ENCODE results near the gene TCF4. TPM values are rescaled to one million over a fixed set of nuclear protein-coding genes. Genes with fewer than 3 reads are reported as not detected.

Gene TCF4
- total RNA-seq, 1 experiment from 2014 or later, result 0.42 TPM

- no peaks in the 10 kb centered on the region for H3K36me3 ChIP-seq (ENCODE audit: control insufficient read depth in 1 of 2, insufficient read depth in 2 of 2, low read length in 2 of 2)
- CTCF ChIA-PET, result no interaction called here
- POLR2A ChIA-PET, result no interaction called here
- no peak overlapping the region for H3K27ac ChIP-seq (ENCODE audit: low read depth, low read length)
- H2AFZ ChIP-seq (ENCODE audit: low read depth, low read length, poor library complexity, severe bottlenecking), result no peak overlapping the region
- H3K4me1 ChIP-seq (ENCODE audit: control insufficient read depth in 1 of 2, insufficient read depth in 2 of 2, low read length in 2 of 2), result no peaks in the 10 kb centered on the region
- no peak for ATAC-seq
- no peak overlapping the region for H3K4me2 ChIP-seq (ENCODE audit: low read length)
- no peaks in the 10 kb centered on the region for H3K9me3 ChIP-seq (ENCODE audit: control insufficient read depth in 1 of 2, insufficient read depth in 1 of 2, low read depth in 1 of 2, low read length in 2 of 2)
- H4K20me1 ChIP-seq (ENCODE audit: insufficient read depth), result no peaks in the 10 kb centered on the region
- no peak for DNase-seq (ENCODE audit: low read depth, low spot score)
- intact Hi-C loops (cut with micrococcal nuclease), result no loop called here
- no peak overlapping the region for H3K4me3 ChIP-seq (replicated peaks in 1 of 2; ENCODE audit: low read depth in 1 of 2, low read length in 2 of 2)
- RAD21 ChIA-PET (ENCODE audit: low non-redundant PET in 1 of 2, low total read pairs in 2 of 2, uncharacterized antibody in 2 of 2, unreplicated experiment in 2 of 2), result no interaction called here
- no peaks in the 10 kb centered on the region for H3K9me2 ChIP-seq (ENCODE audit: insufficient read depth)
- BruUV-seq (replicated peaks), result no TSS peak
- H3K9ac ChIP-seq (ENCODE audit: low read length), result no peak overlapping the region
- peaks cover 10% of the 10 kb centered on the region for H3K27me3 ChIP-seq (ENCODE audit: insufficient read depth, low read length)
- H3K79me2 ChIP-seq (ENCODE audit: insufficient read depth, low read length), result no peaks in the 10 kb centered on the region
- TF ChIP-seq MAX (IDR thresholded peaks at IDR 0.05) (no peak), ZNF274 (IDR thresholded peaks at IDR 0.05; ENCODE audit: low read depth, low read length) (no peak), SIN3A (IDR thresholded peaks at IDR 0.05; ENCODE audit: low read depth) (no peak), ZFX (IDR thresholded peaks at IDR 0.05) (no peak), POLR2A (IDR thresholded peaks at IDR 0.05; ENCODE audit: borderline replicate concordance, extremely low read depth, insufficient read depth, insufficient read length) (no peak), ATF3 (IDR thresholded peaks at IDR 0.05) (no peak), SRF (IDR thresholded peaks at IDR 0.05; ENCODE audit: low read depth) (no peak), POLR2AphosphoS5 (IDR thresholded peaks at IDR 0.05; ENCODE audit: low read depth, low read length) (no peak), CEBPB (IDR thresholded peaks at IDR 0.05; ENCODE audit: low read depth) (no peak), TCF7L2 (IDR thresholded peaks at IDR 0.05; ENCODE audit: borderline replicate concordance, extremely low read depth, insufficient read depth, insufficient read length) (no peak), RAD21 (IDR thresholded peaks at IDR 0.05; ENCODE audit: low read depth) (no peak)
Observed at GRCh38 chr18:55247032-55247431, 341.0 kb downstream of the TCF4 start.

GRCh38 chr18:55246278-55246677, 341.7 kb downstream of the TCF4 start:
- Histone ChIP-seq H2AFZ (ENCODE audit: low read depth, low read length, poor library complexity, severe bottlenecking) (no peak overlapping the region), H4K20me1 (ENCODE audit: insufficient read depth) (no peaks in the 10 kb centered on the region), H3K4me2 (ENCODE audit: low read length) (no peak overlapping the region), H3K79me2 (ENCODE audit: insufficient read depth, low read length) (no peaks in the 10 kb centered on the region), H3K9me2 (ENCODE audit: insufficient read depth) (no peaks in the 10 kb centered on the region), H3K4me1 (ENCODE audit: control insufficient read depth in 1 of 2, insufficient read depth in 2 of 2, low read length in 2 of 2) (no peaks in the 10 kb centered on the region), H3K27ac (ENCODE audit: low read depth, low read length) (no peak overlapping the region), H3K9me3 (ENCODE audit: control insufficient read depth in 1 of 2, insufficient read depth in 1 of 2, low read depth in 1 of 2, low read length in 2 of 2) (no peaks in the 10 kb centered on the region), H3K27me3 (ENCODE audit: insufficient read depth, low read length) (peaks cover 10% of the 10 kb centered on the region), H3K4me3 (replicated peaks in 1 of 2; ENCODE audit: low read depth in 1 of 2, low read length in 2 of 2) (no peak overlapping the region), H3K9ac (ENCODE audit: low read length) (no peak overlapping the region), H3K36me3 (ENCODE audit: control insufficient read depth in 1 of 2, insufficient read depth in 2 of 2, low read length in 2 of 2) (no peaks in the 10 kb centered on the region)
- BruUV-seq (replicated peaks), result no TSS peak
- ChIA-PET CTCF (no interaction called here), RAD21 (ENCODE audit: low non-redundant PET in 1 of 2, low total read pairs in 2 of 2, uncharacterized antibody in 2 of 2, unreplicated experiment in 2 of 2) (no interaction called here), POLR2A (no interaction called here)
- no peak for TF ChIP-seq CEBPB (IDR thresholded peaks at IDR 0.05; ENCODE audit: low read depth)
- TF ChIP-seq RAD21 (IDR thresholded peaks at IDR 0.05; ENCODE audit: low read depth), result no peak
- TF ChIP-seq EGR1 (IDR thresholded peaks at IDR 0.05; ENCODE audit: low read depth), result no peak
- no peak for TF ChIP-seq POLR2A (IDR thresholded peaks at IDR 0.05; ENCODE audit: borderline replicate concordance, extremely low read depth, insufficient read depth, insufficient read length)
- TF ChIP-seq ATF3 (IDR thresholded peaks at IDR 0.05), result no peak
- TF ChIP-seq MAX (IDR thresholded peaks at IDR 0.05), result no peak
- intact Hi-C loops (cut with micrococcal nuclease), result no loop called here
- ATAC-seq, result no peak
- no peak for DNase-seq (ENCODE audit: low read depth, low spot score)
